ENCODE data around the gene ERN1. TPM values are rescaled to one million over a fixed set of nuclear protein-coding genes. Genes with fewer than 3 reads are reported as not detected.

Gene ERN1
- total and polyA plus RNA-seq, 2 of the 8 experiments (the other 6 are each of a cell fraction or from before 2014, with no cell fraction given): 1.8 to 3.9 TPM

GRCh38 chr17:64148699-64149098 lies 18.8 kb upstream of the ERN1 start (continued):
- no peak for TF ChIP-seq RBBP5 (IDR thresholded peaks at IDR 0.05; ENCODE audit: borderline replicate concordance, low read depth, low read length)
- no peak for TF ChIP-seq EZH2 (IDR thresholded peaks at IDR 0.05; ENCODE audit: low read depth, low read length, severe bottlenecking)
- TF ChIP-seq SUZ12 (IDR thresholded peaks at IDR 0.05; ENCODE audit: low read length): no peak
- TF ChIP-seq HDAC6 (IDR thresholded peaks at IDR 0.05; ENCODE audit: low read depth, low read length): no peak
- peak; percentile 9 to 34; a peak in 1 of 4 replicates for TF ChIP-seq RAD21 (IDR thresholded peaks at IDR 0.05 in 1 of 2, conservative IDR thresholded peaks at IDR 0.05 in 1 of 2; ENCODE audit: low read depth in 2 of 2, low read length in 2 of 2)
- TF ChIP-seq BCL11A (IDR thresholded peaks at IDR 0.05; ENCODE audit: low read depth in 2 of 2, low read length in 2 of 2): no peak
- peak; percentile 74 for TF ChIP-seq CEBPB (IDR thresholded peaks at IDR 0.05; ENCODE audit: low read depth, low read length)
- no peak for TF ChIP-seq TBP (IDR thresholded peaks at IDR 0.05; ENCODE audit: low read depth, low read length)
- TF ChIP-seq SIX5 (IDR thresholded peaks at IDR 0.05; ENCODE audit: low read depth, low read length): no peak
- TF ChIP-seq CHD2 (IDR thresholded peaks at IDR 0.05; ENCODE audit: low read length): no peak
- TF ChIP-seq E2F6 (IDR thresholded peaks at IDR 0.05): no peak
- no peak for TF ChIP-seq CBX8 (IDR thresholded peaks at IDR 0.05; ENCODE audit: borderline replicate concordance, low read depth, low read length)
